B cell (primary cell): ENCODE data around the gene COL2A1. TPM values are rescaled to one million over a fixed set of nuclear protein-coding genes. Genes with fewer than 3 reads are reported as not detected.

Experiments used
- ATAC-seq: fragments of 200-7000 bp; cut with Tn5 transposase; one replicate; pipeline ENCODE4 v1.10.0; 2021; ENCODE audit warnings: low read depth, mild to moderate bottlenecking, moderate number of reproducible peaks, moderate library complexity
- CTCF ChIA-PET: fragments of 350-600 bp; sonication (Branson Sonifier 250); formaldehyde crosslinking; loops from one replicate; lab custom pipeline; 2021; ENCODE audit warnings: antibody characterized with exemption, inconsistent platforms; lab: Charles Lee
- POLR2A ChIA-PET: fragments of 350-600 bp; sonication (Branson Sonifier 250); formaldehyde crosslinking; loops from one replicate; lab custom pipeline; 2021; ENCODE audit warnings: antibody characterized with exemption; lab: Charles Lee
- DNase-seq: peaks from one replicate; pipeline ENCODE4 v3.0.0; 2013
- H2AFZ ChIP-seq: 2 replicates; pipeline ENCODE4 v1.6.1; 2012; ENCODE audit warnings: mild to moderate bottlenecking, low read depth, low read length; ENCODE audit not compliant: insufficient read depth, poor library complexity, severe bottlenecking
- H3K27ac ChIP-seq, 2 donors: 1 replicate in 1 of 2; 2 replicates in 1 of 2; pipeline ENCODE4 v1.5.1; 2012 to 2013; ENCODE audit warnings: low read length in 2 of 2, mild to moderate bottlenecking in 2 of 2, moderate library complexity in 1 of 2
- H3K27me3 ChIP-seq, 4 experiments: fragments of 200-600 bp in 1 of 4; sonication (generic) in 1 of 4; replicated peaks in 1 of 4; 1 replicate in 2 of 4; 2 replicates in 2 of 4; pipeline versions ENCODE4 v1.6.1 to v1.7.0; 2013 to 2016; ENCODE audit warnings: low read length in 3 of 4, mild to moderate bottlenecking in 2 of 4, mixed read lengths in 1 of 4, moderate library complexity in 1 of 4; ENCODE audit not compliant: insufficient read depth in 4 of 4, control insufficient read depth in 3 of 4; ENCODE audit errors: control extremely low read depth in 1 of 4
- H3K36me3 ChIP-seq, 2 experiments: replicated peaks in 1 of 2; 1 replicate in 1 of 2; 2 replicates in 1 of 2; pipeline versions ENCODE4 v1.6.1 to v1.7.1; 2013; ENCODE audit warnings: low read length in 1 of 2; ENCODE audit not compliant: insufficient read depth in 2 of 2, control insufficient read depth in 1 of 2; ENCODE audit errors: control extremely low read depth in 1 of 2, extremely low read depth in 1 of 2
- H3K4me1 ChIP-seq, 2 donors: fragments of 200-600 bp in 1 of 2; sonication (generic) in 1 of 2; 1 replicate in 1 of 2; 2 replicates in 1 of 2; pipeline versions ENCODE4 v1.5.1 to v1.6.1; 2013 to 2017; ENCODE audit warnings: low read length in 2 of 2; ENCODE audit not compliant: control insufficient read depth in 2 of 2, insufficient read depth in 2 of 2
- H3K4me2 ChIP-seq: replicated peaks from 2 replicates; pipeline ENCODE3; 2012; ENCODE audit warnings: mild to moderate bottlenecking, low read depth, low read length; ENCODE audit not compliant: poor library complexity, severe bottlenecking
- H3K4me3 ChIP-seq, 5 experiments: fragments of 200-600 bp in 1 of 5; sonication (generic) in 1 of 5; 1 replicate in 3 of 5; 2 replicates in 2 of 5; pipeline versions ENCODE4 v1.5.1 to v1.7.0; 2011 to 2016; ENCODE audit warnings: low read length in 4 of 5, mild to moderate bottlenecking in 4 of 5, low read depth in 2 of 5, control low read depth in 1 of 5, moderate library complexity in 1 of 5; ENCODE audit not compliant: insufficient read depth in 1 of 5; ENCODE audit errors: control extremely low read depth in 1 of 5, extremely low read depth in 1 of 5
- H3K79me2 ChIP-seq: fragments of 200-600 bp; sonication (generic); one replicate; pipeline ENCODE4 v1.6.0; 2016; ENCODE audit warnings: low read length; ENCODE audit not compliant: control insufficient read depth, insufficient read depth
- H3K9ac ChIP-seq: fragments of 200-600 bp; sonication (generic); 2 replicates; pipeline ENCODE4 v1.6.1; 2017; ENCODE audit warnings: mild to moderate bottlenecking, low read length, moderate library complexity
- H3K9me3 ChIP-seq, 3 donors: one replicate each; pipeline versions ENCODE4 v1.6.1 to v1.7.1; 2013; ENCODE audit warnings: low read length in 2 of 3; ENCODE audit not compliant: control insufficient read depth in 2 of 3, insufficient read depth in 1 of 3; ENCODE audit errors: control extremely low read depth in 1 of 3
- H4K20me1 ChIP-seq: 2 replicates; pipeline ENCODE4 v1.6.0; 2012; ENCODE audit warnings: mild to moderate bottlenecking, low read length; ENCODE audit not compliant: insufficient read depth, control insufficient read depth, poor library complexity, severe bottlenecking
- H3K27ac Mint-ChIP-seq: one replicate; pipeline ENCODE4 v1.8.0; 2021; ENCODE audit warnings: mixed read lengths
- H3K27me3 Mint-ChIP-seq: one replicate; pipeline ENCODE4 v1.8.0; 2021; ENCODE audit warnings: mixed read lengths
- H3K4me1 Mint-ChIP-seq: one replicate; pipeline ENCODE4 v1.8.0; 2021; ENCODE audit warnings: mixed read lengths
- H3K4me3 Mint-ChIP-seq: one replicate; pipeline ENCODE4 v1.8.0; 2021; ENCODE audit warnings: mixed read lengths
- H3K9me3 Mint-ChIP-seq: one replicate; pipeline ENCODE4 v1.8.0; 2022; ENCODE audit warnings: mixed read lengths; ENCODE audit not compliant: insufficient read depth
- EZH2 ChIP-seq: IDR thresholded peaks from 2 replicates; pipeline ENCODE4 v1.6.1; 2012; ENCODE audit warnings: borderline replicate concordance, low read depth, mild to moderate bottlenecking, moderate library complexity, low read length; ENCODE audit not compliant: insufficient read depth, poor library complexity, severe bottlenecking
- WGBS: methylation state at CpG from one replicate; pipeline ENCODE4 v1.1.5; 2013; ENCODE audit warnings: missing lambda C conversion rate; ENCODE audit not compliant: insufficient coverage; 5-methylcytosine and 5-hydroxymethylcytosine counted together
- intact Hi-C: fragments of 100-400 bp; cut with micrococcal nuclease; formaldehyde crosslinking; loops from one replicate; pipeline ENCODE4 v1.10.0; 2022
- polyA plus RNA-seq: library from polyadenylated mRNA; depleted of rRNA; stranded (reverse); fragments of >200 nt; gene quantifications from 2 replicates; pipeline ENCODE4 v1.2.3, GENCODE V29; 2012
- total RNA-seq, 2 donors: library from RNA; stranded (reverse); fragments of 120-200 nt in 1 of 2; gene quantifications; 1 replicate in 1 of 2; 2 replicates in 1 of 2; pipeline versions ENCODE4 v1.2.3 to v1.2.4, GENCODE V29; 2013 to 2022
- TF ChIP-seq, protein P1 (sequence below): fragments of 200-600 bp; IDR thresholded peaks from one replicate; pipeline ENCODE4 v1.8.0; 2022; ENCODE audit warnings: antibody characterized with exemption, mild to moderate bottlenecking

COL2A1 gene
- total and polyA plus RNA-seq, 2 donors (not counting 1 experiment from before 2014, with no cell fraction given): not detected

- ChIA-PET POLR2A (no interaction called here), CTCF (no interaction called here)
- no peaks in the 10 kb centered on the region for H3K4me1 ChIP-seq
- no peak for TF ChIP-seq EZH2
- TF ChIP-seq, protein P1, sequence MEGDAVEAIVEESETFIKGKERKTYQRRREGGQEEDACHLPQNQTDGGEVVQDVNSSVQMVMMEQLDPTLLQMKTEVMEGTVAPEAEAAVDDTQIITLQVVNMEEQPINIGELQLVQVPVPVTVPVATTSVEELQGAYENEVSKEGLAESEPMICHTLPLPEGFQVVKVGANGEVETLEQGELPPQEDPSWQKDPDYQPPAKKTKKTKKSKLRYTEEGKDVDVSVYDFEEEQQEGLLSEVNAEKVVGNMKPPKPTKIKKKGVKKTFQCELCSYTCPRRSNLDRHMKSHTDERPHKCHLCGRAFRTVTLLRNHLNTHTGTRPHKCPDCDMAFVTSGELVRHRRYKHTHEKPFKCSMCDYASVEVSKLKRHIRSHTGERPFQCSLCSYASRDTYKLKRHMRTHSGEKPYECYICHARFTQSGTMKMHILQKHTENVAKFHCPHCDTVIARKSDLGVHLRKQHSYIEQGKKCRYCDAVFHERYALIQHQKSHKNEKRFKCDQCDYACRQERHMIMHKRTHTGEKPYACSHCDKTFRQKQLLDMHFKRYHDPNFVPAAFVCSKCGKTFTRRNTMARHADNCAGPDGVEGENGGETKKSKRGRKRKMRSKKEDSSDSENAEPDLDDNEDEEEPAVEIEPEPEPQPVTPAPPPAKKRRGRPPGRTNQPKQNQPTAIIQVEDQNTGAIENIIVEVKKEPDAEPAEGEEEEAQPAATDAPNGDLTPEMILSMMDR: no peak
- ATAC-seq (no peak), DNase-seq (no peak)
- Mint-ChIP-seq H3K27me3 (peaks cover 16% of the 10 kb centered on the region), H3K9me3 (peaks cover 3% of the 10 kb centered on the region), H3K27ac (no peak overlapping the region), H3K4me3 (no peak overlapping the region), H3K4me1 (no peaks in the 10 kb centered on the region)
- intact Hi-C loops: no loop called here
- no peaks in the 10 kb centered on the region for H3K36me3 ChIP-seq
- no peak overlapping the region for H2AFZ ChIP-seq
- H3K9me3 ChIP-seq: peaks cover 0 to 14% (median 13%) of the 10 kb centered on the region in 3 donors
- no peaks in the 10 kb centered on the region for H4K20me1 ChIP-seq
- no peak overlapping the region for H3K4me3 ChIP-seq
- H3K27me3 ChIP-seq: peaks cover 0 to 10% (median 0%) of the 10 kb centered on the region in 4 experiments
- WGBS: 90% methylated on average over 3 of the region's 4 CpGs
- H3K27ac ChIP-seq: no peak overlapping the region
- no peak overlapping the region for H3K4me2 ChIP-seq
- H3K79me2 ChIP-seq: no peaks in the 10 kb centered on the region
- H3K9ac ChIP-seq: no peak overlapping the region
These were observed 49.7 kb downstream of the COL2A1 start for GRCh38 chr12:47954467-47955045.

- peaks cover 13% of the 10 kb centered on the region for H3K27me3 Mint-ChIP-seq
- intact Hi-C loops: no loop called here
- H2AFZ ChIP-seq: no peak overlapping the region
These were observed 50.2 kb downstream of the COL2A1 start for GRCh38 chr12:47954058-47954457.

More at GRCh38 chr12:47954058-47954457, 50.2 kb downstream of the COL2A1 start:
- H3K27ac ChIP-seq: no peak overlapping the region
- H3K27me3 ChIP-seq: peaks cover 0 to 10% (median 0%) of the 10 kb centered on the region in 4 experiments
- 100% methylated on average over 8 of the region's 8 CpGs for WGBS
- no peak overlapping the region for H3K4me2 ChIP-seq
- CTCF ChIA-PET: interaction anchor here (1.0 kb wide), 1 partner anchor 10 kb away, joined by 3 read pairs; the partner anchor contains the start of gene TMEM106C
- POLR2A ChIA-PET: no interaction called here
- ATAC-seq: no peak
- no peak overlapping the region for H3K9ac ChIP-seq
- H3K9me3 ChIP-seq: peaks cover 0 to 14% (median 13%) of the 10 kb centered on the region in 3 donors
- Mint-ChIP-seq H3K4me3 (no peak overlapping the region), H3K27ac (no peak overlapping the region), H3K9me3 (peaks cover 3% of the 10 kb centered on the region), H3K4me1 (no peaks in the 10 kb centered on the region)
- H3K4me1 ChIP-seq: no peaks in the 10 kb centered on the region
- H4K20me1 ChIP-seq: no peaks in the 10 kb centered on the region
- no peak for DNase-seq
- H3K36me3 ChIP-seq: no peaks in the 10 kb centered on the region
- H3K79me2 ChIP-seq: no peaks in the 10 kb centered on the region
- TF ChIP-seq, protein P1: no peak
- no peak for TF ChIP-seq EZH2
- no peak overlapping the region for H3K4me3 ChIP-seq
